ENCODE measurements around the gene NOTUM.

NOTUM gene

GRCh38 chr17:82005701-82006348, 44.8 kb upstream of the NOTUM start (continued):
- no peak for TF ChIP-seq KLF16 (tag by site-specific recombination; IDR thresholded peaks at IDR 0.05)
- TF ChIP-seq ZNF792 (tag by site-specific recombination; IDR thresholded peaks at IDR 0.05) = no peak
- no peak for TF ChIP-seq GLIS1 (tag by site-specific recombination; IDR thresholded peaks at IDR 0.05)
- TF ChIP-seq ZNF112 (tag by site-specific recombination; IDR thresholded peaks at IDR 0.05) = no peak
- TF ChIP-seq ZNF362 (tag by site-specific recombination; IDR thresholded peaks at IDR 0.05) = no peak
- TF ChIP-seq ZNF521 (tag by site-specific recombination; IDR thresholded peaks at IDR 0.05) = no peak
- no peak for TF ChIP-seq PATZ1 (tag by site-specific recombination; IDR thresholded peaks at IDR 0.05)
- no peak for TF ChIP-seq ZNF830 (tag by site-specific recombination; IDR thresholded peaks at IDR 0.05; ENCODE audit: low read depth)
- TF ChIP-seq ZBTB21 (tag by site-specific recombination; IDR thresholded peaks at IDR 0.05) = no peak
- no peak for TF ChIP-seq ZNF571 (tag by site-specific recombination; IDR thresholded peaks at IDR 0.05)
- no peak for TF ChIP-seq ZNF660 (tag by site-specific recombination; IDR thresholded peaks at IDR 0.05)
- TF ChIP-seq ZIC2 (tag by site-specific recombination; IDR thresholded peaks at IDR 0.05) = peak; percentile 40
- no peak for TF ChIP-seq ZFP41 (tag by site-specific recombination; IDR thresholded peaks at IDR 0.05; ENCODE audit: borderline replicate concordance)
- peak; percentile 70 for TF ChIP-seq ZFHX2 (tag by site-specific recombination; conservative IDR thresholded peaks at IDR 0.05)

- Histone ChIP-seq H3K36me3 (ENCODE audit: control insufficient read depth in 2 of 2, insufficient read depth in 1 of 2, low read length in 2 of 2) (no peaks in the 10 kb centered on the region), H3K9me3 (ENCODE audit: control insufficient read depth, insufficient read depth, low read depth, low read length) (no peaks in the 10 kb centered on the region), H3K27ac (ENCODE audit: extremely low read depth, low read depth, low read length) (no peak overlapping the region), H3K4me3 (ENCODE audit: low read depth, low read length) (no peak overlapping the region), H3K4me1 (ENCODE audit: control insufficient read depth, insufficient read depth, low read length) (peaks cover 6% of the 10 kb centered on the region; the same call in 1 of the 2 replicates)
- CTCF ChIA-PET = interaction anchor here (0.9 to 3.3 kb wide), 4 partner anchors 9 to 45 kb away, joined by 6 to 31 read pairs (median 14); partner anchors contain the start of gene NOTUM
- POLR2A ChIA-PET = interaction anchor here (1.6 to 1.7 kb wide), 2 partner anchors 14 to 25 kb away, joined by 3 to 13 read pairs; no protein-coding TSS in a partner anchor
- TF ChIP-seq ZSCAN16 (tag by site-specific recombination; IDR thresholded peaks at IDR 0.05) = no peak
- TF ChIP-seq KLF1 (tag by site-specific recombination; IDR thresholded peaks at IDR 0.05) = no peak
- no peak for TF ChIP-seq ZNF473 (tag by site-specific recombination; IDR thresholded peaks at IDR 0.05)
- no peak for TF ChIP-seq ZNF2 (tag by site-specific recombination; IDR thresholded peaks at IDR 0.05)
- TF ChIP-seq MYNN (tag by site-specific recombination; IDR thresholded peaks at IDR 0.05; ENCODE audit: borderline replicate concordance) = no peak
- TF ChIP-seq ZNF449 (tag by site-specific recombination; IDR thresholded peaks at IDR 0.05) = no peak
- TF ChIP-seq ZNF391 (tag by site-specific recombination; IDR thresholded peaks at IDR 0.05; ENCODE audit: borderline replicate concordance, low read depth) = no peak
- no peak for TF ChIP-seq TCF7L2 (IDR thresholded peaks at IDR 0.05; ENCODE audit: borderline replicate concordance, low read depth, low read length)
- TF ChIP-seq WT1 (tag by site-specific recombination; IDR thresholded peaks at IDR 0.05) = no peak
- TF ChIP-seq IKZF3 (tag by site-specific recombination; IDR thresholded peaks at IDR 0.05) = no peak
- TF ChIP-seq KLF10 (tag by site-specific recombination; IDR thresholded peaks at IDR 0.05) = no peak
- no peak for TF ChIP-seq ZNF140 (tag by site-specific recombination; IDR thresholded peaks at IDR 0.05)
- TF ChIP-seq ZBTB10 (tag by site-specific recombination; IDR thresholded peaks at IDR 0.05) = no peak
- TF ChIP-seq ZNF121 (tag by site-specific recombination; IDR thresholded peaks at IDR 0.05) = no peak
Measured at GRCh38 chr17:82004517-82005455, 43.8 kb upstream of the NOTUM start.

Measured in HEK293 (cell line).